ENCODE measurements around the gene ASXL1.

GRCh38 chr20:32359633-32360332 lies 1.7 kb downstream of the ASXL1 start:
- TF ChIP-seq PBX3 (IDR thresholded peaks at IDR 0.05): no peak
- TF ChIP-seq CTCF (IDR thresholded peaks at IDR 0.05): no peak
- no peak for TF ChIP-seq EP300 (IDR thresholded peaks at IDR 0.05)
- no peak for TF ChIP-seq KDM1A (IDR thresholded peaks at IDR 0.05; ENCODE audit: low read depth)
- no peak for TF ChIP-seq POLR2A (IDR thresholded peaks at IDR 0.05; ENCODE audit: low read length)
- TF ChIP-seq MAX (IDR thresholded peaks at IDR 0.05): no peak
- TF ChIP-seq BHLHE40 (IDR thresholded peaks at IDR 0.05; ENCODE audit: low read depth, low read length): no peak
- TF ChIP-seq EHF (CRISPR knock-in tag; IDR thresholded peaks at IDR 0.05): no peak
- no peak for TF ChIP-seq HMGXB4 (CRISPR knock-in tag; IDR thresholded peaks at IDR 0.05; ENCODE audit: borderline replicate concordance)
- no peak for TF ChIP-seq RCOR1 (IDR thresholded peaks at IDR 0.05; ENCODE audit: low read depth, low read length)
- TF ChIP-seq CEBPB (IDR thresholded peaks at IDR 0.05): no peak
- no peak for TF ChIP-seq ESRRA (IDR thresholded peaks at IDR 0.05; ENCODE audit: borderline replicate concordance, low read length)
